RWPE1 (cell line): ENCODE data around the gene TAS2R13.

Experiments
- CTCF ChIA-PET: fragments of 350-600 bp; sonication (Branson Sonifier 250); formaldehyde crosslinking; extraction: SDS; loops from one replicate; lab custom pipeline; 2021; lab: Yijun Ruan, JAX
- POLR2A ChIA-PET: fragments of 400-600 bp; formaldehyde crosslinking; extraction: SDS; loops from one replicate; lab custom pipeline; 2020; ENCODE audit warnings: antibody characterized with exemption; ENCODE audit not compliant: low non-redundant PET; lab: Yijun Ruan, JAX
- DNase-seq: peaks from one replicate; pipeline ENCODE4 v3.0.0; 2012; ENCODE audit warnings: low spot score
- H3K27ac ChIP-seq: fragments of 450-650 bp; 2 replicates; pipeline ENCODE4 v1.5.1; 2017
- TF ChIP-seq, protein P1 (sequence below): fragments of 450-650 bp; conservative IDR thresholded peaks from 2 replicates; pipeline ENCODE4 v1.5.1; 2017; ENCODE audit warnings: low read depth, mild to moderate bottlenecking

Gene TAS2R13, protein sequence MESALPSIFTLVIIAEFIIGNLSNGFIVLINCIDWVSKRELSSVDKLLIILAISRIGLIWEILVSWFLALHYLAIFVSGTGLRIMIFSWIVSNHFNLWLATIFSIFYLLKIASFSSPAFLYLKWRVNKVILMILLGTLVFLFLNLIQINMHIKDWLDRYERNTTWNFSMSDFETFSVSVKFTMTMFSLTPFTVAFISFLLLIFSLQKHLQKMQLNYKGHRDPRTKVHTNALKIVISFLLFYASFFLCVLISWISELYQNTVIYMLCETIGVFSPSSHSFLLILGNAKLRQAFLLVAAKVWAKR

DNA sequence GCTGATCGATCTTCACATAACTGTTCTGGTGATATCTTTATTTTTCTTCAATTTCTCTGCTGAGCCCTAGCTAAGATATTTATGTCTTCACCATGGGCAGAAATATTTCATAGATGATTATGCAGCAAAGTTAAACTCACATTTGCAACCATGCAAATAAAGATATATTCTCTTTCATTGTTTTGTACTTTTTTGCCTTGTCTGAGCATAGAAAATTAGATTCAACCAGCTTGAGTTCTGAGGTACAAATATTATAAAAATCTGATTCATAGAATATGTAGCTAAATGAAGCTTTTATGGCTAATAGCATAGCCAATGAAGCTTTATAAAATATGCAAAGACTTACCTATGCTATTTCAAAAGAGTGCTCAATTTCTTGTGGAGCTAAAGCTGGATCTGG, at the start of gene TAS2R13:
TAS2R13 (minus strand) TSS at position 101 of the 400 bp plus-strand sequence. CDS start 264 bp downstream, outside the sequence.
- H3K27ac ChIP-seq: no peak within 1 kb of the TSS
- DNase-seq: no peak
- ChIA-PET CTCF (no interaction called here), POLR2A (no interaction called here)
- TF ChIP-seq, protein P1, sequence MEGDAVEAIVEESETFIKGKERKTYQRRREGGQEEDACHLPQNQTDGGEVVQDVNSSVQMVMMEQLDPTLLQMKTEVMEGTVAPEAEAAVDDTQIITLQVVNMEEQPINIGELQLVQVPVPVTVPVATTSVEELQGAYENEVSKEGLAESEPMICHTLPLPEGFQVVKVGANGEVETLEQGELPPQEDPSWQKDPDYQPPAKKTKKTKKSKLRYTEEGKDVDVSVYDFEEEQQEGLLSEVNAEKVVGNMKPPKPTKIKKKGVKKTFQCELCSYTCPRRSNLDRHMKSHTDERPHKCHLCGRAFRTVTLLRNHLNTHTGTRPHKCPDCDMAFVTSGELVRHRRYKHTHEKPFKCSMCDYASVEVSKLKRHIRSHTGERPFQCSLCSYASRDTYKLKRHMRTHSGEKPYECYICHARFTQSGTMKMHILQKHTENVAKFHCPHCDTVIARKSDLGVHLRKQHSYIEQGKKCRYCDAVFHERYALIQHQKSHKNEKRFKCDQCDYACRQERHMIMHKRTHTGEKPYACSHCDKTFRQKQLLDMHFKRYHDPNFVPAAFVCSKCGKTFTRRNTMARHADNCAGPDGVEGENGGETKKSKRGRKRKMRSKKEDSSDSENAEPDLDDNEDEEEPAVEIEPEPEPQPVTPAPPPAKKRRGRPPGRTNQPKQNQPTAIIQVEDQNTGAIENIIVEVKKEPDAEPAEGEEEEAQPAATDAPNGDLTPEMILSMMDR: no peak

DNA sequence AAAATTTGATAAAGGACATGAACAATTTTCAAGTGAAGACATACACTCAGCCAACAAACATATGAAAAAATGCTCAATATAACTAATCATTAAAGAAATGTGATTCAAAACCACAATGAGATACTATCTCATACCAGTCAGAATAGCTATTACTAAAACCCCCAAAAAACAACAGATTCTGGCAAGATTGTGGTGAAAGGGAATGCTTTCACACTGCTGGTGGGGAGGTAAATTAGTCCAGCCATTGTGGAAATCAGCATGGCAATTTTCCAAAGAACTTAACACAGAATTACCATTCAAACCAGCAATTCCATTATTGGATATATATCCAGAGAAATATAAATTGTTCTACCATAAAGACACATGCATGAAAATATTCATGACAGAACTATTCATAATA, 48.4 kb upstream of the TAS2R13 start:
- no peak overlapping the region for H3K27ac ChIP-seq
- POLR2A ChIA-PET: no interaction called here
- DNase-seq: no peak
- CTCF ChIA-PET: interaction anchor here (0.7 kb wide), 1 partner anchor 355 kb away, joined by 4 read pairs; no protein-coding TSS in a partner anchor
- TF ChIP-seq, protein P1: no peak

DNA sequence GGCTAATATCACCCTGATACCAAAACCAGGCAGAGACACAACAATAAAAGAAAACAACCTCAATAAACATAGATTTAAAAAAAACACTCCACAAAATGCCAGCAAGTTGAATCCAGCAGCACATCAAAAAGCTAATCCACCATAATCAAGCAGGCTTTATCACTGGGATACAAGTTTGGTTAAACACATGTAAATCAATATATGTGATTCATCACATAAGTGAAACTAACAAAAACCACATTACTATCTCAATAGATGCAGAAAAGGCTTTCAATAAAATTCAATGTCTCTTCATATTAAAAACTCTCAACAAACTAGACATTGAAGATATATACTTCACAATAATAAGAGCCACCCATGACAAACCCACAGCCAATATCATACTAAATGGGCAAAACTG, 46.7 kb upstream of the TAS2R13 start:
- ChIA-PET POLR2A (no interaction called here), CTCF (no interaction called here)
- TF ChIP-seq, protein P1: no peak

DNA sequence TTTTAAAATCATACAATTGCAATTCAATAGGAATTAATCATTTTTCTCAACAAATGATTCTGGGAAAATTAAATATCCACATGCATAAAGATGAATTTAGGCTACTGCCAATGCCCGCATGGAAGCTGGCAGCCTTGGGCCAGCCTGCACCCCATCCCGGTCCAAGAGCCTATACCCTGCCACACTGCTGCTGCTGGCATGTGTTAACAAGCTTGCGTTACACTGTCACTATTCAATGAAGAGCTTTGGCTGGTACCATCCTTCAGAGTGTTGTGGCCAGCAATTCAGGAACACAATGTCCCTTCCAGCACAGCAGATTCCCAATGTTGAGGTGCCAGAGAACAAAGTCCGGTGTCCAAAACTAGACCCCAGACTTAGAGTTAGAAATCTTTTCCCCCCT, 43.3 kb upstream of the TAS2R13 start:
- POLR2A ChIA-PET: no interaction called here
- DNase-seq: no peak
- no peak overlapping the region for H3K27ac ChIP-seq
- TF ChIP-seq, protein P1: no peak
- CTCF ChIA-PET: no interaction called here

More for the DNA sequence above, 46.7 kb upstream of the TAS2R13 start:
- no peak overlapping the region for H3K27ac ChIP-seq
- DNase-seq: no peak

DNA sequence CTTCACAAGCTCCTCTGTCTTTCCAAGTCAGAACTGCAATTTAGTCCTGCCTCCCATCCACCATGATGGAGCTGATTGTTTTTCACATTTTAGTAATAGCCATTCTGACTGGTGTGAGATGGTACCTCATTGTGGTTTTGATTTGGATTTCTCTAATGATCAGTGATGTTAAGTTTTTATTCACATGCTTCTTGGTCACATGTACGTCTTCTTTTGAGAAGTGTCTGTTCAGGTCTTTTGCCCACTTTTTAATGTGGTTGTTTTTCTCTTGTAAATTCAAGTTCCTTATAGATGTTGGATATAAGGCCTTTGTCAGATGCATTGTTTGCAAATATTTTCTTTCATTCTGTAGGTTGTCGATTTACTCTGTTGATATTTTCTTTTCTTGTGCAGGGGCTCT, 33.8 kb upstream of the TAS2R13 start:
- ChIA-PET CTCF (no interaction called here), POLR2A (no interaction called here)
- DNase-seq: no peak
- no peak overlapping the region for H3K27ac ChIP-seq
- TF ChIP-seq, protein P1: no peak

DNA sequence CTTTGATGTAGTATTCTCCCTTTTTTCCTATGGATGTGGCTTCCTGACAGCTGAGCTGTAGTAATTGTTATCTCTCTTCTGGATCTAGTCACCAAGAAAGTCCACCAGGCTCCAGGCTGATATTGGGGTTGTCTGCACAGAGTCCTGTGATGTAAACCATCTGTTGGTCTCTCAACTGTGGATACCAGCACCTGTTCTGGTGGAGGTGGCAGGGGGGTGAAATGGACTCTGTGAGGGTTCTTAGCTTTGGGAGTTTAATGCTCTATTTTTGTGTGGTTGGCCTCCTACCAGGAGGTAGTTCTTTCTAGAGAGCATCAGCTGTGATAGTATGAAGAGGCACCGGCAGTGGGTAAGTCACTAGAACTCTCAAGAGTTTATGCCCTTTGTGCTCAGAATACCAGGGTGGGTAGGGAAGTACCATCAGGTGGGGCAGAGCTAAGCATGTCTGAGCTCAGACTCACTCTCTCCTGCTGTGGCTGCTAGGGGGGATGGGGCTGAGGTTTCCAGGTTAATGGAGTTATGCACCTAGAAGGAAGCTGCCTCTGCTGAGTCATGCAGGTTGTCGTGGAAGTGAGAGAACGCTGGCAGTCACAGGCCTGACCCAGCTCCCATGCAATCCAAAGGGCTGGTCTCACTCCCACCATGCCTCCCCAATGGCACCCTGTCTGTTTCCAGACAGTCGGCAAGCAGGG, 32.7 kb upstream of the TAS2R13 start:
- ChIA-PET CTCF (no interaction called here), POLR2A (no interaction called here)
- peak; percentile 58 for DNase-seq
- H3K27ac ChIP-seq: peak overlapping the region; percentile 53
- TF ChIP-seq, protein P1: no peak
